ENCODE measurements around the gene CA10. TPM values are rescaled to one million over a fixed set of nuclear protein-coding genes. Genes with fewer than 3 reads are reported as not detected.
A peak's percentile ranks its signal among the peaks of the same experiment; 100 is the strongest.

CA10 gene
- total and polyA plus RNA-seq, 5 donors from 2014 or later = not detected

- no peak overlapping the region for H3K4me3 ChIP-seq (ENCODE audit: low read depth, low read length)
- ATAC-seq (ENCODE audit: low read depth in 2 of 2) (no peak), DNase-seq (peak in 1 of 3 donors; percentile 9)
- H3K36me3 Mint-ChIP-seq = no peaks in the 10 kb centered on the region
- H3K27me3 Mint-ChIP-seq = no peaks in the 10 kb centered on the region
- H3K9me3 Mint-ChIP-seq = peaks cover 0 to 5% (median 0%) of the 10 kb centered on the region in 7 donors
- no peaks in the 10 kb centered on the region for H3K9me3 ChIP-seq (ENCODE audit: control insufficient read depth in 2 of 2, low read length in 2 of 2)
- H3K36me3 ChIP-seq (ENCODE audit: control insufficient read depth, insufficient read depth, low read length) = no peaks in the 10 kb centered on the region
- no peak overlapping the region for H3K27ac Mint-ChIP-seq
- H3K4me1 Mint-ChIP-seq = no peaks in the 10 kb centered on the region
- H3K4me1 ChIP-seq (ENCODE audit: control insufficient read depth, insufficient read depth, low read length, poor library complexity, severe bottlenecking) = no peaks in the 10 kb centered on the region
- peaks cover 4% of the 10 kb centered on the region for H3K27me3 ChIP-seq (ENCODE audit: control insufficient read depth, insufficient read depth, low read length)
- no peak overlapping the region for H3K27ac ChIP-seq (ENCODE audit: insufficient read depth, low read length, poor library complexity, severe bottlenecking)
- no peak overlapping the region for H3K4me3 Mint-ChIP-seq
These were observed 490.2 kb downstream of the CA10 start for GRCh38 chr17:51668155-51668962.

GRCh38 chr17:51667706-51668083 lies 490.8 kb downstream of the CA10 start:
- no peak overlapping the region for H3K4me3 Mint-ChIP-seq
- peaks cover 0 to 5% (median 0%) of the 10 kb centered on the region in 7 donors for H3K9me3 Mint-ChIP-seq
- Histone ChIP-seq H3K4me3 (ENCODE audit: low read depth, low read length) (no peak overlapping the region), H3K27me3 (ENCODE audit: control insufficient read depth, insufficient read depth, low read length) (peaks cover 4% of the 10 kb centered on the region), H3K27ac (ENCODE audit: insufficient read depth, low read length, poor library complexity, severe bottlenecking) (no peak overlapping the region), H3K36me3 (ENCODE audit: control insufficient read depth, insufficient read depth, low read length) (no peaks in the 10 kb centered on the region), H3K9me3 (ENCODE audit: control insufficient read depth in 2 of 2, low read length in 2 of 2) (no peaks in the 10 kb centered on the region), H3K4me1 (ENCODE audit: control insufficient read depth, insufficient read depth, low read length, poor library complexity, severe bottlenecking) (no peaks in the 10 kb centered on the region)
- no peaks in the 10 kb centered on the region for H3K27me3 Mint-ChIP-seq
- ATAC-seq (ENCODE audit: low read depth in 2 of 2) = no peak
- H3K36me3 Mint-ChIP-seq = no peaks in the 10 kb centered on the region
- no peak overlapping the region for H3K27ac Mint-ChIP-seq
- DNase-seq = no peak
- H3K4me1 Mint-ChIP-seq = no peaks in the 10 kb centered on the region

GRCh38 chr17:51666971-51667705 lies 491.4 kb downstream of the CA10 start:
- Mint-ChIP-seq H3K27ac (no peak overlapping the region), H3K27me3 (peaks cover 4% of the 10 kb centered on the region), H3K4me3 (no peak overlapping the region), H3K36me3 (no peaks in the 10 kb centered on the region), H3K9me3 (peaks cover 0 to 5% (median 0%) of the 10 kb centered on the region in 7 donors), H3K4me1 (no peaks in the 10 kb centered on the region)
- DNase-seq (no peak), ATAC-seq (ENCODE audit: low read depth in 2 of 2) (no peak)
- Histone ChIP-seq H3K27me3 (ENCODE audit: control insufficient read depth, insufficient read depth, low read length) (peaks cover 4% of the 10 kb centered on the region), H3K9me3 (ENCODE audit: control insufficient read depth in 2 of 2, low read length in 2 of 2) (no peaks in the 10 kb centered on the region), H3K4me3 (ENCODE audit: low read depth, low read length) (no peak overlapping the region), H3K36me3 (ENCODE audit: control insufficient read depth, insufficient read depth, low read length) (no peaks in the 10 kb centered on the region), H3K27ac (ENCODE audit: insufficient read depth, low read length, poor library complexity, severe bottlenecking) (no peak overlapping the region), H3K4me1 (ENCODE audit: control insufficient read depth, insufficient read depth, low read length, poor library complexity, severe bottlenecking) (no peaks in the 10 kb centered on the region)

GRCh38 chr17:51662204-51663056 lies 496.1 kb downstream of the CA10 start:
- H3K9me3 ChIP-seq (ENCODE audit: control insufficient read depth in 2 of 2, low read length in 2 of 2) = no peaks in the 10 kb centered on the region
- H3K27ac Mint-ChIP-seq = no peak overlapping the region
- no peaks in the 10 kb centered on the region for H3K4me1 ChIP-seq (ENCODE audit: control insufficient read depth, insufficient read depth, low read length, poor library complexity, severe bottlenecking)
- H3K4me1 Mint-ChIP-seq = no peaks in the 10 kb centered on the region
- DNase-seq (no peak), ATAC-seq (ENCODE audit: low read depth in 2 of 2) (no peak)
- no peaks in the 10 kb centered on the region for H3K36me3 Mint-ChIP-seq
- no peak overlapping the region for H3K4me3 ChIP-seq (ENCODE audit: low read depth, low read length)
- H3K27me3 Mint-ChIP-seq = peaks cover 12% of the 10 kb centered on the region
- H3K27ac ChIP-seq (ENCODE audit: insufficient read depth, low read length, poor library complexity, severe bottlenecking) = no peak overlapping the region
- no peak overlapping the region for H3K4me3 Mint-ChIP-seq
- H3K9me3 Mint-ChIP-seq = no peaks in the 10 kb centered on the region
- no peaks in the 10 kb centered on the region for H3K36me3 ChIP-seq (ENCODE audit: control insufficient read depth, insufficient read depth, low read length)
- peaks cover 3% of the 10 kb centered on the region for H3K27me3 ChIP-seq (ENCODE audit: control insufficient read depth, insufficient read depth, low read length)

- Mint-ChIP-seq H3K4me3 (no peak overlapping the region), H3K4me1 (no peaks in the 10 kb centered on the region), H3K9me3 (no peaks in the 10 kb centered on the region), H3K27me3 (peaks cover 18% of the 10 kb centered on the region), H3K27ac (no peak overlapping the region), H3K36me3 (no peaks in the 10 kb centered on the region)
- no peaks in the 10 kb centered on the region for H3K36me3 ChIP-seq (ENCODE audit: control insufficient read depth, insufficient read depth, low read length)
- no peaks in the 10 kb centered on the region for H3K9me3 ChIP-seq (ENCODE audit: control insufficient read depth in 2 of 2, low read length in 2 of 2)
- no peak overlapping the region for H3K27ac ChIP-seq (ENCODE audit: insufficient read depth, low read length, poor library complexity, severe bottlenecking)
- ATAC-seq (ENCODE audit: low read depth in 2 of 2) (no peak), DNase-seq (no peak)
- H3K27me3 ChIP-seq (ENCODE audit: control insufficient read depth, insufficient read depth, low read length) = peaks cover 3% of the 10 kb centered on the region
- no peak overlapping the region for H3K4me3 ChIP-seq (ENCODE audit: low read depth, low read length)
- no peaks in the 10 kb centered on the region for H3K4me1 ChIP-seq (ENCODE audit: control insufficient read depth, insufficient read depth, low read length, poor library complexity, severe bottlenecking)
These were observed 497.1 kb downstream of the CA10 start for GRCh38 chr17:51661403-51661802.

- Histone ChIP-seq H3K4me1 (ENCODE audit: control insufficient read depth, insufficient read depth, low read length, poor library complexity, severe bottlenecking) (no peaks in the 10 kb centered on the region), H3K27ac (ENCODE audit: insufficient read depth, low read length, poor library complexity, severe bottlenecking) (no peak overlapping the region), H3K27me3 (ENCODE audit: control insufficient read depth, insufficient read depth, low read length) (peaks cover 3% of the 10 kb centered on the region), H3K9me3 (ENCODE audit: control insufficient read depth in 2 of 2, low read length in 2 of 2) (no peaks in the 10 kb centered on the region), H3K4me3 (ENCODE audit: low read depth, low read length) (no peak overlapping the region), H3K36me3 (ENCODE audit: control insufficient read depth, insufficient read depth, low read length) (no peaks in the 10 kb centered on the region)
- DNase-seq = no peak
- no peaks in the 10 kb centered on the region for H3K9me3 Mint-ChIP-seq
- no peak overlapping the region for H3K4me3 Mint-ChIP-seq
- no peak overlapping the region for H3K27ac Mint-ChIP-seq
- H3K27me3 Mint-ChIP-seq = peaks cover 18% of the 10 kb centered on the region
- H3K4me1 Mint-ChIP-seq = no peaks in the 10 kb centered on the region
- no peaks in the 10 kb centered on the region for H3K36me3 Mint-ChIP-seq
- no peak for ATAC-seq (ENCODE audit: low read depth in 2 of 2)
These were observed 498.2 kb downstream of the CA10 start for GRCh38 chr17:51660266-51660665.

- Histone ChIP-seq H3K27me3 (ENCODE audit: control insufficient read depth, insufficient read depth, low read length) (peaks cover 3% of the 10 kb centered on the region), H3K9me3 (ENCODE audit: control insufficient read depth in 2 of 2, low read length in 2 of 2) (no peaks in the 10 kb centered on the region), H3K4me1 (ENCODE audit: control insufficient read depth, insufficient read depth, low read length, poor library complexity, severe bottlenecking) (no peaks in the 10 kb centered on the region), H3K36me3 (ENCODE audit: control insufficient read depth, insufficient read depth, low read length) (no peaks in the 10 kb centered on the region), H3K27ac (ENCODE audit: insufficient read depth, low read length, poor library complexity, severe bottlenecking) (no peak overlapping the region), H3K4me3 (ENCODE audit: low read depth, low read length) (no peak overlapping the region)
- Mint-ChIP-seq H3K4me1 (no peaks in the 10 kb centered on the region), H3K36me3 (no peaks in the 10 kb centered on the region), H3K9me3 (no peaks in the 10 kb centered on the region), H3K4me3 (no peak overlapping the region), H3K27ac (no peak overlapping the region), H3K27me3 (peaks cover 14% of the 10 kb centered on the region)
- ATAC-seq (ENCODE audit: low read depth in 2 of 2) (no peak), DNase-seq (peak in 1 of 3 donors; percentile 1)
These were observed 501.3 kb downstream of the CA10 start for GRCh38 chr17:51657224-51657623.
